Activated CD4-positive, alpha-beta T cell treated with anti-CD3 and anti-CD28 coated beads, Interleukin-2, Interleukin-4, amounts not matched to agents 100 ng/mL and 50 ng/mL, durations not matched to agents 16 hours and 8 hours (primary cell): ENCODE data around the gene CDADC1.

ENCODE experiments used
- DNase-seq: peaks from one replicate; pipeline ENCODE4 v3.0.0-alpha.2; 2020; ENCODE audit warnings: low spot score

CDADC1 gene

DNA sequence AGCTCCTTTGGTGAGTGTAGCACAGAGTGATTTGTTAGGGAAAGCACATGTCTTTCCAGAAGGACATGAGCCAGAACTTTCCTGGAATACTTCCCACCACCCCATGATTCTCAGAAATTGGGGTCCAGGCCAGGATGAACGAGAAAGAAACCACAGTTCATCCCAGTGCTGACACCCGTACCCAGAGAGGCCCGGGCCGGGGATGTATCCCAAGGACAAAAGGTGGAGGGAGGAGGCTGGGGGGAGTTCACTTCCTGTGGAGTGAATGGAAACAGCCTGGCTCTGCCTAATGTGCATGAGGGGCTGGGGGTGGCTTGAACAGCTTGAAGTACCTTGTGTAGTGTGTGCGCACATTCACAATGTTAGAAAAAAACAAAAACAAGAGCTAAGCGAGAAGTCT, 47.5 kb downstream of the CDADC1 start:
- DNase-seq: no peak

DNA sequence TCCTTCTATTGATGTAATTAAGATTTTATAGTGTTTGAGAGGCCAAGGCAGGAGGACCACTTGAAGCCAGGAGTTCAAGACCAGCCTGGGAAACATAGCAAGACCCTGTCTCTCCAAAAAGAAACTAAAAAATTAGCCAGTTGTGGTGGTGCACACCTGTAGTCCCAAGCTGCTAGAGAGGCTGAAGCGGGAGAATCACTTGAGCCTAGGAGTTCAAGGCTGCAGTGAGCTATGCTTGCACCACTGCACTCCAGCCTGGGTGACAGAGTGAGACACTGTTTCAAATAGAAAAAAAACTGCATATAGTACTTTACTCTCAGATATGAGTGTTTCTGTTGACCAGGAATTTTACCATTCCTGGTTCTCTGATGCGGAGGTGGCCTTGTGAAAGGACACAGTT, 48.9 kb downstream of the CDADC1 start:
- no peak for DNase-seq

- no peak for DNase-seq
Measured at GRCh38 chr13:49297338-49297737, 49.6 kb downstream of the CDADC1 start.

DNA sequence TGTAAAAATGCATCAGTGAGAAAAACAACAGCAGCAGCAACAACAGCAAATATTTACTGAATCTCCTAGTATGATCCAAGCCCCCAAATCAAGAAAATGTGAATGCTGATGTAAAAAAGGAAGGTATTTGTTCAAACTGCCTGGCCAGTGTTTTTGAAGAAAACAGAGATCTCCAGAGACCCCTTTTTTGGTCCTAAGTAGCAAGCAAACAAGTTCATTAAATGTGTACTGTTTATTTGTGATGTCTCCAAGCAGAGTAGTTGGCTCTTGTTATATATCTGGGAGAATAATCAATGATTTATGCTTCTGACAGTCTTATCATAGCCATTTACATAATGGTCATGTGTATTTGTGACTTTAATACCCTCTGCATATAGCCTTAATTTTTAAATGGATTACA, 50.7 kb downstream of the CDADC1 start:
- DNase-seq: no peak

- no peak for DNase-seq
Measured at GRCh38 chr13:49298903-49299605, 51.3 kb downstream of the CDADC1 start.

- DNase-seq: no peak
Measured at GRCh38 chr13:49300276-49300675, 52.6 kb downstream of the CDADC1 start.

- DNase-seq: peak; percentile 85
Measured at GRCh38 chr13:49300739-49301589, 53.2 kb downstream of the CDADC1 start.

- no peak for DNase-seq
Measured at GRCh38 chr13:49302222-49302621, 54.5 kb downstream of the CDADC1 start.

DNA sequence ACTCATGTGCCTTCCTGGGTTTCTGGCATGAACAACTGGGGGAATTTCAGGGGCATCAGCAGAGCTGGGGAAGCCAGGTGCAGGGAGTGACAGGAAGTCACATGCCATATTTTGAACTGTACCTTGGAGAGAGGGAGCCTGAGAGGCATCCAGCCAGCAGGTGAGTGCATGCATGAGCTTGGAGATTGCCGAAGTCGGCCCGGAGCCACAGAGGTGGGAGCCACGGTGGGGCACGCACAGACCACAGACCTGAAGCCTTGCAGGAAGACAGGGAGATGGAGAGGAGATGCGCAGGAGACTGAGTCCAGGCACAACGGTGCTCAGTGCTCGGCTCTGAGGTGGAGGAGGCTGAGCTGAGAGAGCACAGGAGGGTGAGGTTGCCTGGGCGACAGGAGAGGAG, 55.1 kb downstream of the CDADC1 start:
- DNase-seq: no peak

DNA sequence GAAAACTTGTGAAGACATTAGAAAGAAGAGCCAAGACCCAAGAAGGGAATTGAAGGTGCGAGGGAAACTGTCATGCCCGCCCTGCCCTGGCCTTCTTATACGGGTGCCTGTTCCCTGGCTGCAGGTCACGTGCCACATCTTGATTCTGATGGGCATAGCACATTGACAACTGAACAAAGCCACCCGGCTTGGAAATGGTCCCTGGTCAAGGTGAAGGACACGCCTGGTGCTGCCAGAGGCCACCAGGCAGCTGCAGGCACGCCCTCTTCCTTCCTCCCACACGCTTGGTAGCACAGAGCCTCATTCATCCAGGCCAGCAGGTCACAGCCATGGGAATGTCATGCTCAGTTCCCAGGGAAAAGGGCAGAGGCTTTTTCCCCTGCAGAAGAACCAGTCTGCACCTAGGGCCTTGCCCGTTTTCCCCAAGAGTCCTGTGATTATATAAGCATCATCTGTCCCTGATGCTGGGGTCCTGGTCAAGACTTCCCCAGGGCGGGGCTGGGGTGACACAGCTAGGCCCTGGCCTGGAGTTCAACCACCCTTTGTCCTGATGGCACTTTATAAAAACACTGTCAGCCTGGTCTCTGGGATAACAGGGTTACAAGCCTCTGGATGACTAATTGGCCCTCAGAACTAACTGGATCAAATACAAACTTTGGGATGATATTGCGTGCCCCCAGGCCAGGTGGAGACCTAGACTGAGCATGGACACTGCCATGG, 56.0 kb downstream of the CDADC1 start:
- DNase-seq: no peak

- no peak for DNase-seq
Measured at GRCh38 chr13:49304356-49304755, 56.6 kb downstream of the CDADC1 start.

DNA sequence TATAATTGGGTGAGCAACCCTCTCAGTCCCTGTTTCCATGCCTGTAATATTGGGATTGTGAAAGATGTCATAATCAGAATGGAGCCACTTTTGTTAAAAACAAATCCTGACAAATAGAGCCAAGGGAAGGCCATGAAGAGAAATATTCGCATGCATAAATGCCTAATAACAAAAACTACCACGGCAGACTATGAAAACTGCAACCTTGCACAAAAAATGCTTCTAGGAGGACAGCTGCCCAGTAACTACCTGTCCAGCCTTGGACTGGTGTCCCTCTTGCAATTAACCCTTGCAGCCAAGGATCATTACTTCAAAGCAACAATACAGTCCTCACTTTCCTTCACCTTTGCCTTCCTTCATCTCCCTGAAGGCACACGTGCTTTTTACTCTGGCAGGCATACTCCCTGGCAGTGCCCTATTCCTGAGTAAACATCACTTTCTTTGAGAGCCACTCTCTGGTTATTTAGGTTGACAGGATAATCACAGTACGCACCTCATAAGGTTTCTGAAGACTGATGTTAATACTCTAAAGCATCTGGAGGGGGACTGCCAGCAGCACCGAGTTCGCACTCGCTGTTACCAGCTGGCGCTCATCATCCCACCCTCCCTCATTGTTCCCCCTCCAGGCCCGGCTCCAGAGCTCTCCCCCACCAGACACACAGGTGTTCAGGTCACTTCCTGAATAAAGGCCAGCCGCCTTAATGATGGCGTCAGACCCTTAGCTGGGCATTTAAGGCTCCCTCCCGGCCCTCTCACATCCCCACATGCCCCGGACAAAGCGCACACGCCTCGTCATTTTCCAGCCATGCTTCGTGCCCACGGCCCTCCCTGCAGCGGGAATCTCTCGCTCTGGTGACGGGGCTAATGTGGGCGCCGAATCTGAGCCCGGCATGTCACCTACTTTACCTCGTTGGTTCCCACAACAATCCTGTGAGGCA, 57.3 kb downstream of the CDADC1 start:
- DNase-seq: no peak

DNA sequence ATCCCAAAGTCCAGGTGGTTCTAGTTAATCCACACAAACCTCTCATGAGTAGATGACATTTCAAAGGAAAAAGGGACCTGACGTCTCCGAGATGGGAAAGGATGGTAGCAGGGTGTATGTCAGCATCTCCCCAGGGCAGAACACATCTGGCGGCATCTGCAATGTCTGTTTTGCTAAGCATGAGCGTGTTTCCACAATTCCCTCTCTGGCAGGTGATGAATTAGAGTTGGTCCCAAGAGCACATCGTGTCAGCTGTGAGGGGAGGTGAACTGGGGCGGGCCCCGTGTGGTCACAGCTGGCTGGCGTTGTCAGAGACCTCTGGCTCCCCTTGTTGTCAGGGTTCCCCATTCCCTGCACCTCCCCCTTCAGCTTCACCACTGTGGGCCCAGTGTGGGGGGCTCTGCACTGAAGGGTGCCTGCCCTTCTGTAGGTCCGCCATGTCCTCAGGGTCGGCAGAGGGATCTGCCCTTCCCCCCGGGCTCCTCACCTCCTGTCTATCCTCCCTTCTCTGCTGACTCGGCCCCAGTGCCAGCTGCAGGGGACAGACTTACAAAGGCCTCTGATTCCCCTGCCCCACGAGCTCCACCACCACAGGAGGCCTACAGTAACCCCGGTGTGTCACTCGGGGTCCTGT, 58.2 kb downstream of the CDADC1 start:
- no peak for DNase-seq

GRCh38 chr13:49307365-49307764, 59.6 kb downstream of the CDADC1 start:
- DNase-seq: no peak

DNA sequence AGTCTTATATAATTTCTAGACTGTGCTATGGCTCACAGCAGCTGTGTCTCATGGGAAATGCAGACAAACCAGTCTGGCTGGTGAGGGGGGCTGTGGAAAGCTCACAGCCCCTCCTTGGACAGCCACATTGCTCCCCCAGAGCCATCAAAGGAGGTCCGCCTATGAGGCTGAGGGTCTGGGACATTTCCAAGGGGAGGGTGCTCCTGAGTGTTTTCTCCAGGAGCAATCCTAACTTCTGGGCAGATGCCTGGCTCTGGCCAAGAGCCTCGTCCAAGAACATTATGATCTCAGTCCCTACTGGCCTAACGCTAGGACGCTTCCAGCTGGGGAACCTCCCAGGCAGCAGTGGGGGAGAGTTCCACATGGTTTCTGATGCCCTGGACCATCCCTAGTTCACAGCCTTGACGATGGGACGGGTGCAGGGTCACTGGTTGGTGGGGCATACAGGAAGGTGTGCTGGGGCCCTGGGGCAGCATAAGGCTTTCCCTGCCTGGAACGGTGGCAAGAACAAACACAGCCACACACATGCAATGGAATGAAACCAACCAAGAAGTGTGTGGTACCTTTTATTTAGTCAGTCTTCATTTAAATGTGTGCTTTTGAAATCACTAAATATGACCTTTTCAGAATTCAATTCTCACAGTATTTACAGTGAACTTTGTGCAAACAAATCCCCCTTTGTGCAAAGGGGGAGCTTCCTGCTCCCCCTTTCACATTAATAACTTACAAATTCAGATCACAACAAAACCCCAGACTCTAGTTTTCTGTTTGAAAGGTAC, 60.6 kb downstream of the CDADC1 start:
- DNase-seq: no peak

DNA sequence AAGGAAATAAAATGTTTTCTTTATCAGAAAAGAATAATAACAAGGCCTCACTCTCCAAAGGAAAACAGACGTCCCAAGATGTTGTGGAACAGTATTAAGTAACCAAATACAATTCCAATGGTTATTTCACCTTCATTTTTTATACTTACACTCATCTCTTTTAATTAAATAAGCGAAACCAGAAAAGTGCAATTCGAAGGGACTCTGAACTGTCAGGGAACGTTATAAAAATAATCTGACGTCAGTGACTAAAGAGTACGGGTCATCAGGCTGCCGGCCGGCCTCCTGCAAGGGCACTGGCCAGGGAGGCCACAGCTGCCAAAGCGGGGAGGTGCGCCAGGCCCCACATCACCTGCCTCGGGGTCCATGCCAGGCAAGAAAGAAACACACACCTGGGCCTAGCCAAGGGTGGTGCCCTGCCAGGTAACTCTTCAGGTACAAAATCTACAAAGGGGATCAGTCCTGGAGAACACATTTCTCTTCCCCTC, 61.2 kb downstream of the CDADC1 start:
- no peak for DNase-seq

DNA sequence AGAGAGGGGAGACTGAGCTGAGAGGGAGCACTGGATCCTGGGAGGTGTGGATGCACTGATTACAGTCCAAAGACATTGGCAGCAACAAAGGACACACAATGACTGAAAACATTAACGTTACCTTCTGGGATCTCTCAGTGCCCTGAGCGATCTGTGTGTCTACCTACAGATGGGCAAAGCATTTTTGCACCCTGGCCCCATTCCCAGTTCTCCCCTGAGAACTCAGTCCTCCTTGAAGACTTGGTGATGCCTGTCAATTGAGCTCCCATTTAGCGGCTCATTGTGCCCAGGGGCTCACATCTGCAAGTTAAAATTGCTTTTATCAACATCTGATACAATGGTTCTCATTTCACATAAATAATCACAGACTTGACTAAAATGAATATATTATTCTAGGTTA, 62.5 kb downstream of the CDADC1 start:
- no peak for DNase-seq

DNA sequence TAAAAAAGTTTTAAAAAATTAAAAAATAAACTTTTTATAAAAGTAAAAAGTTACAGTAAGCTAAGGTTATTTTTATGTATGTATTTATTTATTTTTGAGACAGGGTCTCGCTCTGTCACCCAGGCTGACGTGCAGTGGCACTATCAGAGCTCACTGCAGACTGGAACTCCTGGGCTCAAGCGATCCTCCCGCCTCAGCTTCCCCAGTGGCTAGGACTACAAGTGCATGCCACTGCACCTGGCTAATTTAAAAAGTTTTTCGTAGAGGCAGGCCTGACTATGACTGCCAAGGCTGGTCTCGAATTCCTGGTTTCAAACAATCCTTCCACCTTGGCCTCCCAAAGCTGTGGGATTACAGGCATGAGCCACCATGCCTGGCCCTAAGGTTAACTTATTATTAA, 64.1 kb downstream of the CDADC1 start:
- DNase-seq: no peak

GRCh38 chr13:49314344-49314882, 66.7 kb downstream of the CDADC1 start:
- DNase-seq: peak; percentile 9

GRCh38 chr13:49315036-49315565, 67.4 kb downstream of the CDADC1 start:
- no peak for DNase-seq
